ENCODE results near the gene BICRA. TPM values are rescaled to one million over a fixed set of nuclear protein-coding genes. Genes with fewer than 3 reads are reported as not detected.

BICRA gene
- polyA plus RNA-seq, 1 of the 3 experiments (the other 2 are of a cell fraction): 1.4 TPM

GRCh38 chr19:47598407-47599349 is 10.3 kb upstream of the BICRA start:
- POLR2A ChIA-PET: no interaction called here
- no peak for DNase-seq
- Histone ChIP-seq H3K9me2 (no peaks in the 10 kb centered on the region), H3K27ac (ENCODE audit: low read depth in 2 of 2, low read length in 1 of 2) (peak overlapping the region; percentile 56 to 71; a peak in 3 of 4 replicates), H3K9me3 (no peaks in the 10 kb centered on the region), H4K20me1 (ENCODE audit: insufficient read depth) (no peaks in the 10 kb centered on the region), H3F3A (replicated peaks; ENCODE audit: insufficient read depth) (peaks cover 23% of the 10 kb centered on the region), H3K4me2 (peak overlapping the region; percentile 82), H3K4me1 (ENCODE audit: control insufficient read depth in 1 of 2, insufficient read depth in 2 of 2, low read depth in 1 of 2, low read length in 1 of 2) (peaks cover 0 to 13% of the 10 kb centered on the region in 2 experiments; a peak in 2 of 4 replicates), H3K9ac (peak overlapping the region; percentile 32; the same call in 1 of the 2 replicates), H3K27me3 (ENCODE audit: insufficient read depth) (no peaks in the 10 kb centered on the region), H3K36me3 (replicated peaks in 1 of 2; ENCODE audit: control insufficient read depth in 1 of 2, insufficient read depth in 2 of 2, low read length in 1 of 2) (no peaks in the 10 kb centered on the region), H3K79me2 (ENCODE audit: insufficient read depth) (no peaks in the 10 kb centered on the region), H2AFZ (ENCODE audit: low read depth) (peak overlapping the region; percentile 94), H3K4me3 (ENCODE audit: low read depth in 2 of 2, low read length in 1 of 2) (peak overlapping the region; percentile 10 to 43; a peak in 3 of 4 replicates)
- TF ChIP-seq TAF1 (IDR thresholded peaks at IDR 0.05; ENCODE audit: borderline replicate concordance, low read depth, low read length) (peak; percentile 47; the same call in 1 of the 2 replicates), FOSL2 (IDR thresholded peaks at IDR 0.05; ENCODE audit: borderline replicate concordance, low read depth) (peak; percentile 71; the same call in 1 of the 2 replicates), FOXJ3 (CRISPR knock-in tag; IDR thresholded peaks at IDR 0.05) (no peak), GATA2 (CRISPR knock-in tag; IDR thresholded peaks at IDR 0.05) (no peak), EP300 (IDR thresholded peaks at IDR 0.05; ENCODE audit: borderline replicate concordance in 1 of 2, low read depth in 1 of 2, low read length in 1 of 2) (peak in 1 of 2 experiments; percentile 38; a peak in 1 of 4 replicates), CHD2 (IDR thresholded peaks at IDR 0.05; ENCODE audit: low read length, partially characterized antibody) (no peak), TEAD4 (IDR thresholded peaks at IDR 0.05; ENCODE audit: borderline replicate concordance, insufficient read depth) (peak; percentile 73; the same call in 1 of the 2 replicates), RCOR1 (IDR thresholded peaks at IDR 0.05; ENCODE audit: low read length) (no peak), SIN3A (IDR thresholded peaks at IDR 0.05; ENCODE audit: borderline replicate concordance, low read depth, low read length) (peak; percentile 77), CTCF (IDR thresholded peaks at IDR 0.05) (no peak), POLR2AphosphoS5 (IDR thresholded peaks at IDR 0.05; ENCODE audit: low read depth, low read length) (peak; percentile 47; the same call in 1 of the 2 replicates), RAD21 (IDR thresholded peaks at IDR 0.05; ENCODE audit: low read length) (no peak), JUND (IDR thresholded peaks at IDR 0.05) (peak; percentile 63), TCF12 (IDR thresholded peaks at IDR 0.05) (peak; percentile 65)
- TF ChIP-seq, protein P1, sequence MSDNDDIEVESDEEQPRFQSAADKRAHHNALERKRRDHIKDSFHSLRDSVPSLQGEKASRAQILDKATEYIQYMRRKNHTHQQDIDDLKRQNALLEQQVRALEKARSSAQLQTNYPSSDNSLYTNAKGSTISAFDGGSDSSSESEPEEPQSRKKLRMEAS (IDR thresholded peaks at IDR 0.05; ENCODE audit: low read depth): peak; percentile 46; the same call in 1 of the 2 replicates
- TF ChIP-seq, protein P2, sequence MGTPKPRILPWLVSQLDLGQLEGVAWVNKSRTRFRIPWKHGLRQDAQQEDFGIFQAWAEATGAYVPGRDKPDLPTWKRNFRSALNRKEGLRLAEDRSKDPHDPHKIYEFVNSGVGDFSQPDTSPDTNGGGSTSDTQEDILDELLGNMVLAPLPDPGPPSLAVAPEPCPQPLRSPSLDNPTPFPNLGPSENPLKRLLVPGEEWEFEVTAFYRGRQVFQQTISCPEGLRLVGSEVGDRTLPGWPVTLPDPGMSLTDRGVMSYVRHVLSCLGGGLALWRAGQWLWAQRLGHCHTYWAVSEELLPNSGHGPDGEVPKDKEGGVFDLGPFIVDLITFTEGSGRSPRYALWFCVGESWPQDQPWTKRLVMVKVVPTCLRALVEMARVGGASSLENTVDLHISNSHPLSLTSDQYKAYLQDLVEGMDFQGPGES (IDR thresholded peaks at IDR 0.05; ENCODE audit: low read depth, low read length): no peak
- TF ChIP-seq, protein P3, sequence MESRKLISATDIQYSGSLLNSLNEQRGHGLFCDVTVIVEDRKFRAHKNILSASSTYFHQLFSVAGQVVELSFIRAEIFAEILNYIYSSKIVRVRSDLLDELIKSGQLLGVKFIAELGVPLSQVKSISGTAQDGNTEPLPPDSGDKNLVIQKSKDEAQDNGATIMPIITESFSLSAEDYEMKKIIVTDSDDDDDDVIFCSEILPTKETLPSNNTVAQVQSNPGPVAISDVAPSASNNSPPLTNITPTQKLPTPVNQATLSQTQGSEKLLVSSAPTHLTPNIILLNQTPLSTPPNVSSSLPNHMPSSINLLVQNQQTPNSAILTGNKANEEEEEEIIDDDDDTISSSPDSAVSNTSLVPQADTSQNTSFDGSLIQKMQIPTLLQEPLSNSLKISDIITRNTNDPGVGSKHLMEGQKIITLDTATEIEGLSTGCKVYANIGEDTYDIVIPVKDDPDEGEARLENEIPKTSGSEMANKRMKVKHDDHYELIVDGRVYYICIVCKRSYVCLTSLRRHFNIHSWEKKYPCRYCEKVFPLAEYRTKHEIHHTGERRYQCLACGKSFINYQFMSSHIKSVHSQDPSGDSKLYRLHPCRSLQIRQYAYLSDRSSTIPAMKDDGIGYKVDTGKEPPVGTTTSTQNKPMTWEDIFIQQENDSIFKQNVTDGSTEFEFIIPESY (IDR thresholded peaks at IDR 0.05; ENCODE audit: borderline replicate concordance, low read depth): no peak
- CTCF ChIA-PET: interaction anchor here (1.0 kb wide), 1 partner anchor 79 kb away, joined by 3 read pairs; no protein-coding TSS in a partner anchor
- WGBS (ENCODE audit: low lambda C conversion rate): 50% methylated on average over 21 of the region's 21 CpGs

Data from SK-N-SH (cell line).